Liver (tissue), 3 donors: ENCODE measurements around the gene CDK9.

Experiments used
- CTCF ChIP-seq: fragments of 150-350 bp; IDR thresholded peaks from 2 replicates; pipeline ENCODE4 v1.5.1; 2017; ENCODE audit warnings: improper control_type of control experiment, low read depth, low read length; ENCODE audit not compliant: missing input control
- MAX ChIP-seq: IDR thresholded peaks from 2 replicates; pipeline ENCODE4 v1.6.1; 2016; ENCODE audit warnings: antibody characterized with exemption
- REST ChIP-seq: IDR thresholded peaks from 2 replicates; pipeline ENCODE4 v1.6.1; 2016; ENCODE audit warnings: antibody characterized with exemption, mild to moderate bottlenecking
- SP1 ChIP-seq: IDR thresholded peaks from 2 replicates; pipeline ENCODE4 v1.6.1; 2018; ENCODE audit warnings: antibody characterized with exemption, mild to moderate bottlenecking
- YY1 ChIP-seq: IDR thresholded peaks from 2 replicates; pipeline ENCODE4 v1.6.1; 2016; ENCODE audit warnings: antibody characterized with exemption, mild to moderate bottlenecking
- donor health status: healthy.
- donor health status: healthy.

GRCh38 chr9:127792417-127793031, 6.7 kb downstream of the CDK9 start:
- TF ChIP-seq CTCF (no peak), SP1 (no peak), YY1 (no peak), MAX (no peak), REST (no peak)
